Activated naive CD8-positive, alpha-beta T cell treated with anti-CD3 and anti-CD28 coated beads, Interleukin-2, amount 10 ng/mL, durations not matched to agents 7 days and 5 days (primary cell): Measurements from ENCODE around the gene TLE3. TPM values are rescaled to one million over a fixed set of nuclear protein-coding genes. Genes with fewer than 3 reads are reported as not detected.
"Not testable (repeated sequence)": the region's sequence is repeated elsewhere in the genome, so short reads cannot be mapped to it uniquely, and the experiment has no call there.

Experiments
- ATAC-seq: fragments of 150-1000 bp; cut with Tn5 transposase; one replicate; pipeline ENCODE4 v1.10.0; 2021; ENCODE audit warnings: low read depth, moderate library complexity
- POLR2A ChIA-PET: fragments of 350-600 bp; sonication (Branson Sonifier 250); formaldehyde crosslinking; loops from one replicate; lab custom pipeline; 2021; ENCODE audit warnings: antibody characterized with exemption; lab: Charles Lee
- DNase-seq: peaks from one replicate; pipeline ENCODE4 v3.0.0; 2021
- H3K27ac Mint-ChIP-seq: one replicate; pipeline ENCODE4 v1.8.0; 2022; ENCODE audit warnings: mild to moderate bottlenecking, mixed read lengths
- H3K27me3 Mint-ChIP-seq: one replicate; pipeline ENCODE4 v1.8.0; 2022; ENCODE audit warnings: mild to moderate bottlenecking, moderate library complexity, mixed read lengths
- H3K36me3 Mint-ChIP-seq: one replicate; pipeline ENCODE4 v1.8.0; 2021; ENCODE audit warnings: mild to moderate bottlenecking, mixed read lengths
- H3K4me1 Mint-ChIP-seq: one replicate; pipeline ENCODE4 v1.8.0; 2021; ENCODE audit warnings: mixed read lengths
- H3K4me3 Mint-ChIP-seq: one replicate; pipeline ENCODE4 v1.8.0; 2022; ENCODE audit warnings: mild to moderate bottlenecking, moderate library complexity, mixed read lengths
- H3K9me3 Mint-ChIP-seq: one replicate; pipeline ENCODE4 v1.8.0; 2021; ENCODE audit warnings: mixed read lengths
- total RNA-seq, 2 experiments: library from RNA; stranded (reverse); gene quantifications; one replicate each; pipeline ENCODE4 v1.2.3, GENCODE V29; 2021

The TLE3 gene
- total RNA-seq, 2 experiments from 2014 or later, result 80.5 to 87.9 TPM

GRCh38 chr15:70137021-70137420 is 39.3 kb upstream of the TLE3 start:
- H3K27me3 Mint-ChIP-seq, result peaks cover 25% of the 10 kb centered on the region
- H3K4me3 Mint-ChIP-seq, H3K27ac Mint-ChIP-seq, ATAC-seq, H3K9me3 Mint-ChIP-seq, H3K36me3 Mint-ChIP-seq, DNase-seq, POLR2A ChIA-PET: not testable (repeated sequence)
- peaks cover 23% of the 10 kb centered on the region for H3K4me1 Mint-ChIP-seq

GRCh38 chr15:70133781-70134421 is 36.2 kb upstream of the TLE3 start:
- Mint-ChIP-seq H3K4me3 (no peak overlapping the region), H3K4me1 (no peaks in the 10 kb centered on the region), H3K27me3 (peaks cover 20% of the 10 kb centered on the region), H3K27ac (no peak overlapping the region), H3K36me3 (no peaks in the 10 kb centered on the region), H3K9me3 (no peaks in the 10 kb centered on the region)
- POLR2A ChIA-PET, result interaction anchor here (1.0 kb wide), 1 partner anchor 36 kb away, joined by 3 read pairs; the partner anchor contains the start of gene TLE3
- DNase-seq (no peak), ATAC-seq (no peak)

- Mint-ChIP-seq H3K9me3 (no peaks in the 10 kb centered on the region), H3K27ac (no peak overlapping the region), H3K27me3 (peaks cover 18% of the 10 kb centered on the region), H3K36me3 (peaks cover 1% of the 10 kb centered on the region), H3K4me3 (no peak overlapping the region), H3K4me1 (peaks cover 3% of the 10 kb centered on the region)
- ATAC-seq (no peak), DNase-seq (no peak)
- POLR2A ChIA-PET, result interaction anchor here (1.0 kb wide), 1 partner anchor 36 kb away, joined by 3 read pairs; the partner anchor contains the start of gene TLE3
Measured at GRCh38 chr15:70133296-70133695, 35.6 kb upstream of the TLE3 start.

- DNase-seq, result no peak
- no peaks in the 10 kb centered on the region for H3K9me3 Mint-ChIP-seq
- ATAC-seq, result no peak
- H3K27me3 Mint-ChIP-seq, result peaks cover 18% of the 10 kb centered on the region
- no peak overlapping the region for H3K27ac Mint-ChIP-seq
- POLR2A ChIA-PET, result no interaction called here
- H3K4me3 Mint-ChIP-seq, result no peak overlapping the region
- peaks cover 5% of the 10 kb centered on the region for H3K4me1 Mint-ChIP-seq
- peaks cover 1% of the 10 kb centered on the region for H3K36me3 Mint-ChIP-seq
Measured at GRCh38 chr15:70132571-70132970, 34.9 kb upstream of the TLE3 start.

- Mint-ChIP-seq H3K4me3 (no peak overlapping the region), H3K9me3 (no peaks in the 10 kb centered on the region), H3K4me1 (peaks cover 5% of the 10 kb centered on the region), H3K27ac (no peak overlapping the region), H3K36me3 (peaks cover 1% of the 10 kb centered on the region), H3K27me3 (peaks cover 21% of the 10 kb centered on the region)
- DNase-seq, result no peak
- POLR2A ChIA-PET, result no interaction called here
- no peak for ATAC-seq
Measured at GRCh38 chr15:70132139-70132538, 34.4 kb upstream of the TLE3 start.

- H3K4me1 Mint-ChIP-seq, result peaks cover 7% of the 10 kb centered on the region
- POLR2A ChIA-PET, result interaction anchor here (0.6 kb wide), 1 partner anchor 147 kb away, joined by 3 read pairs; no protein-coding TSS in a partner anchor
- no peaks in the 10 kb centered on the region for H3K9me3 Mint-ChIP-seq
- no peak overlapping the region for H3K27ac Mint-ChIP-seq
- no peak overlapping the region for H3K4me3 Mint-ChIP-seq
- ATAC-seq, result no peak
- H3K36me3 Mint-ChIP-seq, result peaks cover 3% of the 10 kb centered on the region
- DNase-seq, result no peak
- H3K27me3 Mint-ChIP-seq, result peaks cover 24% of the 10 kb centered on the region
Measured at GRCh38 chr15:70128414-70129140, 30.9 kb upstream of the TLE3 start.

GRCh38 chr15:70127770-70128413 is 30.2 kb upstream of the TLE3 start:
- ATAC-seq, result no peak
- peaks cover 25% of the 10 kb centered on the region for H3K27me3 Mint-ChIP-seq
- POLR2A ChIA-PET, result no interaction called here
- H3K4me3 Mint-ChIP-seq, result no peak overlapping the region
- H3K9me3 Mint-ChIP-seq, result no peaks in the 10 kb centered on the region
- H3K4me1 Mint-ChIP-seq, result peaks cover 7% of the 10 kb centered on the region
- no peak for DNase-seq
- peaks cover 3% of the 10 kb centered on the region for H3K36me3 Mint-ChIP-seq
- H3K27ac Mint-ChIP-seq, result no peak overlapping the region

- no peak overlapping the region for H3K4me3 Mint-ChIP-seq
- ATAC-seq (no peak), DNase-seq (no peak)
- POLR2A ChIA-PET, result no interaction called here
- no peaks in the 10 kb centered on the region for H3K9me3 Mint-ChIP-seq
- peaks cover 7% of the 10 kb centered on the region for H3K4me1 Mint-ChIP-seq
- peaks cover 25% of the 10 kb centered on the region for H3K27me3 Mint-ChIP-seq
- H3K27ac Mint-ChIP-seq, result no peak overlapping the region
- peaks cover 3% of the 10 kb centered on the region for H3K36me3 Mint-ChIP-seq
Measured at GRCh38 chr15:70127288-70127746, 29.6 kb upstream of the TLE3 start.

GRCh38 chr15:70126362-70126761 is 28.6 kb upstream of the TLE3 start:
- ATAC-seq (no peak), DNase-seq (no peak)
- H3K4me3 Mint-ChIP-seq, result no peak overlapping the region
- peaks cover 7% of the 10 kb centered on the region for H3K4me1 Mint-ChIP-seq
- H3K36me3 Mint-ChIP-seq, result peaks cover 3% of the 10 kb centered on the region
- no peaks in the 10 kb centered on the region for H3K9me3 Mint-ChIP-seq
- H3K27me3 Mint-ChIP-seq, result peaks cover 26% of the 10 kb centered on the region
- H3K27ac Mint-ChIP-seq, result no peak overlapping the region
- POLR2A ChIA-PET, result no interaction called here

GRCh38 chr15:70125605-70126004 is 27.9 kb upstream of the TLE3 start:
- ATAC-seq, result no peak
- Mint-ChIP-seq H3K9me3 (no peaks in the 10 kb centered on the region), H3K4me3 (no peak overlapping the region), H3K27me3 (peaks cover 26% of the 10 kb centered on the region), H3K4me1 (peaks cover 8% of the 10 kb centered on the region), H3K27ac (peak overlapping the region; percentile 3), H3K36me3 (peaks cover 3% of the 10 kb centered on the region)
- POLR2A ChIA-PET, result no interaction called here
- no peak for DNase-seq

GRCh38 chr15:70121624-70122302 is 24.0 kb upstream of the TLE3 start:
- peaks cover 32% of the 10 kb centered on the region for H3K27me3 Mint-ChIP-seq
- H3K27ac Mint-ChIP-seq, result no peak overlapping the region
- no peaks in the 10 kb centered on the region for H3K9me3 Mint-ChIP-seq
- H3K4me3 Mint-ChIP-seq, result no peak overlapping the region
- H3K36me3 Mint-ChIP-seq, result peaks cover 2% of the 10 kb centered on the region
- DNase-seq (no peak), ATAC-seq (no peak)
- POLR2A ChIA-PET, result no interaction called here
- H3K4me1 Mint-ChIP-seq, result peaks cover 3% of the 10 kb centered on the region

GRCh38 chr15:70120958-70121623 is 23.4 kb upstream of the TLE3 start:
- Mint-ChIP-seq H3K4me3 (no peak overlapping the region), H3K36me3 (peaks cover 2% of the 10 kb centered on the region), H3K27ac (no peak overlapping the region), H3K9me3 (no peaks in the 10 kb centered on the region), H3K27me3 (peaks cover 32% of the 10 kb centered on the region), H3K4me1 (peaks cover 3% of the 10 kb centered on the region)
- DNase-seq, result no peak
- POLR2A ChIA-PET, result no interaction called here
- no peak for ATAC-seq
